Measurements from ENCODE around the gene PTGDS.

The PTGDS gene

DNA sequence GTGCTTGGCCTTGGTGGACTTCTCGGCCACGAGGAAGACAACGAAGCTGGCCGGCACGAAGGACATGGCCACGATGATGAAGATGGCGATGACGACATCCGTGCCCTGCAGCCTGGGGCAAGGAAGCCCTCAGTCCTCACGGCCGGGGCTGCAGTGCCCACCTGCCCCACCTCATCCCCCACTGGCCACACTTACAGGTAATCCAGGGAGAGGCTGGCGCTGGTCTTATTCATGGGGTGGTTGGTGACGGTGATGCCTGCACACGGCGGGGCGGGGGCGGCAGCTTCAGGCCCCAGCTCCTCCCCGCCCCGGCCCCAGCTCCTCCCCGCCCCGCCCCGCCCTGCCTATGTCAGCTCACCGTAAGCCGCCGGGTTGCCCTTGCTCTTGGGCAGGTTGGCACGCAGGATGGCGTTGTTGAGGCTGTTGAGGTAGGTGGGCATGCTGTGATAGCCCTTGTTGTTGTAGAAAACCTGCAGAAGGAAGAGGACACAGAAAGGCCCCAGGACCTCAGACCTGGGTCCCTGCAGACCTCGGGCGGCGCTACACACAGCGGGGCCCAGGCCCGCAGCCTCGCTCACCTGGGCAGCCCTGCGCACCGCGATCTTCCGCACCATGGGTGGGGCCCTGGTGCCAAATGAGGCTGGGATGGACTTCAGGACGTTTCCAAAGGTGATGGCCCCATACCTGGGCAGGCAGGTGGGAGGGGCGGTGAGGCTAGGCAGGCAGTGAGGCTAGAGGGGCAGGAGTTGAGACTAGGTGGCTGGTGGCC is 34.8 kb downstream of the PTGDS start:
- no peak for DNase-seq

DNA sequence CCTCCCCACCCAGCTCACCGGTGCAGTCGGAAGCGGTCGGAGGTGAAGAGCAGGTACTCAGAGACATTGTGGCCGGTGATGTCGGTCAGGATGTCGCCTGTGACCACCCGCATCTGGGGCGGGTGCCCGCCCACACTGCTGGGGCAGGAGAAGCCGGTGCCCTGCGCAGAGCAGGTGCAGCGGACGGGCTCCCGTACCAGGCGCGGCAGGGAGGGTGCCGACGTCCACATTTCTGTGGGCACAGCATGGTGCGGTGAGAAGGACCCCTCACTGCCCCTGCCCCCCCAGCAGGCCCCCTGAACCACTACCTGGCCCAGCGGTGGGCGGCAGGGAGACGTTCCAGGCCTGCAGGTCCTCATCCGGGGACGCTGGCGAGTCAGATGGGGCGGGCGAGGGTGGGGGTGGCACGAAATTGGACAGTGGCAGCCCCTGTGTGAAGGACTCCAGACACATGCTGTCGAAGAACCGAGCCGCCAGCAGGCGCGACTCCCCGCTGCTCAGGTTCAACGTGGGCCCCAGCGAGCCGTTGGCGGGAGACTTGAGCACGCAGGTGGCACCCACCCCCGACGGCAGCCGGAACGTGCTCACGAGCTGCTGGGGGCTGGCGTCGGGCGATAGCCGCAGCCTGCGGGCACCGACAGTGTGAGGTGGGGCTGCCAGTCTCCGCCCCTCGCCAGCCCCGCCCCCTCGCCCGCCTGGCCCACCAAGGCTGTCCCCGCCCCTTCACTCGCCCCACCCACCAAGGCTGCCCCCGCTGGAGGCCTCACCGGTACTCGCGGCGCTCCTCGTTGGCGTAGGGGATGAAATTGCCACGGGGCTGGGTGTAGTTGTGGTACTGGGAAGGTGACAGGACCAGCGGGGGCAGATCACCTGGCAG is 35.6 kb downstream of the PTGDS start:
- DNase-seq = no peak

DNA sequence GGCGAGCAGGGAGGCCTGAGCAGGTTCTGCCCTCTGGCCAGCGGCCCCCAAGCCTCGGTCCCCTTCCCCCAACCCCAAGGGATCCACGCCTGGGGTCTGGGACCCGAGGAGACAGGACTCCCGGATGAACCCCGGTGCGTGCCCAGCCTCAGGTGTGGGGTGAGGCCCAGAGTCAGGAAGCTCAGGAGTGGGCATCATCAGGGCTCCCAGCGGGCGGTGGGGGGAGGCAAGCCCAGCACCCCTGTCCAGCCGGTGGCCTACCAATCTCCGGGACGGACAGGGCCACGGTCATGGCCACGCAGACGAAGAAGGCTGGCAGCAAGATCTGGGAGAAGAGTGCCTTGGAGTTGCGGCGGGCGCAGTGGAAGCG is 36.3 kb downstream of the PTGDS start:
- no peak for DNase-seq

DNA sequence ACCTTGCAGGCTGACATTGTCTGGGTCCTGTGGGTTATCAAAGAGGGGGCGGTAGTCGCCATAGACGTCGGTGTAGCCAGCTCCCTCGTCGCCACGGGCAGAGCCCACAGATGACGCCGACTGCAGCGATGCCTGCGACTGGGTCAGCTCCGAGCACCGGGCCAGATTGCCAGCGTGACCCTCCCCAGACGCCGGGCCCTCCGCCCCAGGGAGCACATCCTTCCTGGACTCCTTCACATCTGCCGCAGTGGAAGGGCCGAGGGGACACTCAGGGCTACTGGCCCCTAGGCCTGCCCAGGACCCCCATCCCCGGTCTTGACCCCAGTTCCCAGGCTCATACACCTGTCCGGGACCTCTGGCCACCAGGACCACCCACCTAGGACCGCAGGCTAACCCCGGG is 36.9 kb downstream of the PTGDS start:
- DNase-seq = no peak

- no peak for DNase-seq
Measured at GRCh38 chr9:137014776-137015539, 37.7 kb downstream of the PTGDS start.

DNA sequence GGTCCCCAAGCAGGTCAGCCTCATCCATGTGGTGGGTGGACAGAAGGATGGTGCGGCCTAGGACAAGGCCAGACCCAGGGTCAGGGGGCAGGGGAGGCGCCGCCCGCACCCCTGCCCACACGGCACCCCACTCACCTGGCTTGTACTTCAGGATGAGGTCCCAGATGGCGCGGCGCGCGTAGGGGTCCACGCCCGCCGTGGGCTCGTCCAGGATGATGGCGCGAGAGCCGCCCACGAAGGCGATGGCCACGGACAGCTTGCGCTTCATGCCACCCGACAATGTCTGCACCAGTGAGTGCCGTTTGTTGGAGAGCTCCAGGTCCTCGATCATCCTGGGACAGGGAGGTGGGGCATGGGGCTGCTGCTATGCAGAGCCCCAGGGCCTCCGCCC is 38.2 kb downstream of the PTGDS start:
- no peak for DNase-seq

DNA sequence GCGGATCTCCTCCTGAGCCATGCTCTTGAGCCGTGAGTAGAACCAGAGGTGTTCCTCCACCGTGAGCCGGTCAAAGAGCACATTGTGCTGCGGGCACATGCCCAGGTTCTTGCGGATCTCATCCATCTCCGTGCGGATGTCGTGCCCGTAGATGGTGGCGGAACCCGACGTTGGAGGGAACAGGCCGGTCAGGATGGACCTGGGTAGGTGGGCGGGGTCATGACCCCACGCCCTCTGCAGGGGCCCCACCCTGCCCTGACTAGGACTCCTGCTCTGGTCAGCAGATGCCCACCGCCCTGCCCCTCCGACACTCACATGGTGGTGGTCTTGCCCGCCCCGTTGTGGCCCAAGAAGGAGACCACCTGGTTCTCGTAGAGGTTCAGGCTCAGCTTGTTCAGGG is 38.7 kb downstream of the PTGDS start:
- no peak for DNase-seq

DNA sequence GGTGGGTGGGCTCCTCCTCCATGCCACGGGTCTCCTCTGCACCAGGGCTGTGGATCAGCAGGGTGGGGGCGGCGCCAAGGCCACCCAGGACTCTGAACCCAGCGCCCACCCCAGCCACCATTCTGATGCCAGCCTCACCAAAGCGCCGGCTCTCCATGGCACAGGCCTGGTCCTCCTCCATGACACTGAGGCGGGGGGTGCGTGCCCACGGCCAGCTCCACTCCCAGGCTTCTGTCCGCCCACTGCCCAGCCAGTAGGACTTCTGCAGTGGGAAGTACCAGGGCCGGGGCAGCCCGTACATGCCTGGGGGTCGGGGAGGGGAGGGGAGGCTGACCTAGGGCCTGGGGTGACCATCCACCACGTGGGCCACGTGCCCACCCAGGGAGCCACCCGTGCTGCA is 39.1 kb downstream of the PTGDS start:
- DNase-seq = no peak

DNA sequence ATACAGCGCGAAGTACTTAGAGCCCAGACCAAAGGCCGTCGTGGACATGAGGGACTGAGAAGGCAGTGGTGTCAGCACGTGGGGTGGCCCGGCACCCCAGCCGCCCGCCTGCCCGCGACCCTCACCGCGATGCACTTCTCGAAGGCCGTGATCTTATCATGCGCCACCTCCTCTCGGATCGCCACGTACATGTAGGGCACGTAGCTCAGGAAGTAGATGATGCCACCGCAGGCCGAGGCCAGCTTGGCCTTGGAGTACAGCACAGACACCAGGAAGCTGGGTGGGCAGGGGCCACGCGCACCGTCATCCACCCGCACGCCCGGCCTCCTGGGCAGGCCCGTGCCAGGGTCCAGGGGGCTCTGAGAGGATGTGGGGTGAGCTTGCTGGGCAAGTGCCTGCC is 39.8 kb downstream of the PTGDS start:
- DNase-seq = no peak

- DNase-seq = no peak
Measured at GRCh38 chr9:137017791-137018497, 40.6 kb downstream of the PTGDS start.

GRCh38 chr9:137018761-137019559 is 41.7 kb downstream of the PTGDS start:
- DNase-seq = no peak

DNA sequence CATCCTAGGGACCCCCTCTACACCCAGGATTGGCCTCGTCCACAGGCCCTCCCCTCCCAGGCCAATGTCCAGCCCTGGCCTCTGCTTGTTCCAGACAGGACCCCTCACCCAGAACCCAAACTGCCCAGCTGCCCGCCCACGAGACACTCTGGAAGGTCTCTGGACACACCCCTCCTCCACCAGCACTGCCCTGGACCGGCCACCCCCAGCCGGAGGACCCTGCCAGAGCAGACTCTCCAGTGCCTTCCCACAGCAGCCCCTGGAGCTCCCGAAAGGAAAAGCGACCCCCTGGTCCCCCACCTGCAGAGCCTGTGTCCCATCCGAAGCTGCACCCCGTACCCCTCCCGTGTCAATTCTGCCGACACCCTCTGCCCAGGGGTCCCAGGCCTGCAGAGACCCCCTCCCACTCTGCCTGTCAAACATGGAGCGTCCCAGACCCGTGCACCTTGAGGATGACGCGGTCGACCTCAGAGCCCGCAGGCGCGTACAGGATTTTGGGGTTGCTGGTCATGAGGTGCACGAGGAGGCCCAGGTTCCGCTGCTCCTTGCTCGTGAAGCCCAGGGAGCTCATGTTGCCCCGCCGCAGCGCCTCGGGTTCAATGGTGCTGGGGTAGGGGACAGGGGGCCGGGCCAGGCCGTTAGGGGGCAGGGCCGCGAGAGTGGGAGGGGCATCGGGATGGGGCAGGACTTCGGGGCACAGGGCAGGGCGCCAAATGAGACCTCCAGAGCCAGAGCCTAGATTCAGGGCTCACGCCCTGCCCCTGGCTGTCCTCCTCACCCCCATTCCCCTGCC is 42.8 kb downstream of the PTGDS start:
- no peak for DNase-seq

DNA sequence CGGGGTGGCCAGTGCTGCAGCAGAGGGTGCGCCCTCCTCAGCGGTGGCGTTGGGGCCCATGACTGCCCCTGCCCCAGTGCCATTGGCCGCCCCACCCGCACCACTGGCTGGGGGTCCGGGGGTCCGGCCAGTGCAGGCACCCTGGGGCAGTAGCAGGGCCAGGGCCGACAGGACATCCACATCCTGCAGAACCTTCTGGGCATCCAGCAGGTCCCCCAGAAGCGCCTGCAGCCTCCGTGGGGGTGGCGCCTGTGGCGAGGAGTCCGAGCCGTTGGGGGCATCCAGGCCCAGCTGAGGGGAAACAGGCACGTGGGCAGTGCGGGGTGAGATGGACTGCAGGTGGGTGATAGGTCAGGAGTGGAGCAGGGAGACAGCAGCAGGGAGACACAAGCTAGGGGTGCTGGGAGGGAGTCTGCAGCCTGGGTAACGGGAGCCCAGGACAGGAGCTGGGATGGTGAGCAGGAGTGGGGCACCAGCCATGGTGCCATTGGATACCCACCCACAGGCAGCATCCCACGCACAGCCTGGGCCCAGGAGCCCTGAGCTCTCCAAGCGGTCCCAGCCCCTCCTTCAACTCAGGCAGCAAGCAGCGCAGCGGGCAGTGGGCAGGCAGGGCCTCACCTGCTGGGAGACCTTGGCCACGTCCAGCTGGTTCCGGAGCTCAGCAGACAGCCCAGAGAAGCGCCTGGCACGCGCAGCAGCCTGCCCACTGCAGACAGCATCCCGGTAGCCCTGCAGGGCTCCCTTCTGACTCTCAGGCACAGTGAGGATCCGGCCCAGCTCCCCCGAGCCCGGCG is 43.7 kb downstream of the PTGDS start:
- DNase-seq = no peak

GRCh38 chr9:137021568-137021978 is 44.3 kb downstream of the PTGDS start:
- DNase-seq = no peak

GRCh38 chr9:137021979-137022661 is 44.8 kb downstream of the PTGDS start:
- DNase-seq = peak; percentile 69

- no peak for DNase-seq
Measured at GRCh38 chr9:137022662-137023008, 45.3 kb downstream of the PTGDS start.

- no peak for DNase-seq
Measured at GRCh38 chr9:137023157-137023556, 45.9 kb downstream of the PTGDS start.

DNA sequence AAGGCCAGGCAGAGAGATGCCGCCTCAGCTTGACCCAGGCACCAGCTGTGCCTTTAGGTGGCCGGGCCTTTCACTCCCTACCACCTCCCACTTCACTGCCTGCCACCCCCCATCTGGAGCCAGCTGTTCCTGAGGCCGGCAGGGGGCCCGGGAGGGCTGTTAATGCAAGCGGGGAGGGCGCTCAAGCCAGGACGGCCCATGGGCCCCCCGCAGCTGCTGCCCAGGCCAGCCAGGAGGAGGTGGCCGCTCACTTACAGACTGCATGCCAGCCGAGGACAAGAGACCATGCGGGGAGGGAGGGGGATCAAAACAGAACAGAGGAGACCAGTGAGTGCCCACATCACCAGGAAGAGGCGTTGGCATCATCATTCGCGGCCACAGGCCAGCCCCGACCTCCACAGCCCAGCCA is 46.3 kb downstream of the PTGDS start:
- no peak for DNase-seq

DNA sequence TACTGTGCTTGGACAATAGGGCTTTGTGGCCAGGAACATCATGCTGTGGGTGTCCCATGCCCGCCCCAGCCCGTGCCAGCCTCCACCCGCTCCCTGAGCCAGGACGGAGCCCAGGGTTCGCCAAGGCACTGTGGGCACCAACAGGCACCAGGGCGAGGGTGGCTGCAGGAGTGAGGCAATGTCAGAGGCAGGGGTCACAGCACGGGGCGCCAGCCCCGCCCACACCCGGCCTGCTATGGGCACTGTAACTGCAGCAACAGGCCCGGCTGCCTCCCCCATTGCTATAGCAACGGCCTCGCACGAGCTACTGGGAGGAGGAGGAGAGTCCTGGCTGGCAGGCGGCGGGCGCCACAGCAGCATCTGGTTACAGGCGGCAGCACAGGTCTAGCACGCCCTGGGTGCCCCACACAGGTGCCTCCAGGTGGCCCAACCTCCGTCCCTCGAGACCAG is 48.2 kb downstream of the PTGDS start:
- DNase-seq = no peak

DNA sequence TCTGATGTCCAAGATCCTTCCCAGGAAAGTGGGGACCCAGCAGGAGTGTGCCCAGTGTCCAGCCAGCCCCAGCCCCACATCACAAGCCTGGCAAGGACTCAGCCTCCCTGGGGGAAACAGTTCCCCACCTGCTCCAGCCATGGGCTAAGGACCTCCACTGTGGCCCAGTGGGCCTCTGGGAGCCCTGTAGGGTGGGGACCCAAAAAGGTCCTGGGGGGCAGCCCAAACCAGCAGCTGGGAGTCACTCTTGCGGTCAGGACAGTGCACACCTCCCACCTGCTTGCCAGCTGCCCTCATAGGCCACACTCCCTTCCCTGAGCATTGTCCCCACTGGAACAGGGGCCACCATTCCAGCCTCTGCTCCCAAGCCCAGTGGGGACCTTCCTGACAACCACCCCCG is 49.1 kb downstream of the PTGDS start:
- no peak for DNase-seq
